IPS-NIHi7 (cell line): ENCODE results near the gene FAM13C.
A peak's percentile ranks its signal among the peaks of the same experiment; 100 is the strongest.
"Not testable (repeated sequence)": the region's sequence is repeated elsewhere in the genome, so short reads cannot be mapped to it uniquely, and the experiment has no call there.

Source experiments
- DNase-seq: peaks from one replicate; pipeline ENCODE4 v3.0.0; 2012; ENCODE audit warnings: mixed read lengths; ENCODE audit errors: extremely low spot score

FAM13C gene

DNA sequence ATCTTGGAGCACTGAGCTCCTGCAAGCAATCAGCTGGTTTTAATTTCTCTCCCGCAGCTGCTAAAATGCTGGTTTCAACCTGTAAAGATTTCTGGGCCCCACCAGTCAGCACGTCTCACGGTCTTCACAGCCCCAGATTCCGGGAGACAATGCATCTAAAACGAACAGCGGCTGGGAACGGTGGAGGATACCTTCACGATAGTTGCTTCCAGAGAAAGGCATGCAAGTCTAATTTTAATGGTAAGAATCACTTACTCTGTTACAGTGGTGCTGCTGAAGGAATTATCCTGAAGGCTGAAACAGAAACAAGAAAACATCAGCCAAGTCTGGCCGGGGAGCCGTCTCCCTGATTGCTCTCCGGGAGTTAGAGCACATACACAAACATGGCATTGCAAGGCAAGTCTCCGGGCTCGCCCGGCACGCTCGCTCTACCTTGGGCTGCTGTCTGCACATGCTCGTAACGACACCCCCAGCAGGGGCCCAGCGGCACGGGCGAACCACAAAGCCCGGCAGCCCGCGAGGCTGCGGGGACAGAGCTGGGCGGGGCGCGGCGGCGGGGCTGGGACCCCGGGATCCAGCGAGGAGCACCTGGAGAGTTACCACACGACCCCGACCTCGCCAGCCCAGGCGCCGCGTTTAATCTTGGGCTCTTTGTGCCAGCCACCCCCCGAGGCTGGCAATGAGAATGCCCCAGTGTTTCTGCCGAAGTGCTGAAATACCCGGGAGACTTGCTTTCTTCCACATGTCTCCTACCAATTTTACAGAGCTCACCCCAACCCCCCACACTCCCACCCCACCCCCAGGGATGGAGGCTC is at the start of gene FAM13C:
TSS of gene FAM13C (minus strand) at position 406 of the 815 bp plus-strand sequence. CDS start at position 317, 89 bp downstream.
- peak; percentile 65 for DNase-seq

- DNase-seq, result no peak
These were observed 42.9 kb upstream of the FAM13C start for GRCh38 chr10:59405235-59405634.

GRCh38 chr10:59400214-59400613 is 37.9 kb upstream of the FAM13C start:
- no peak for DNase-seq

DNA sequence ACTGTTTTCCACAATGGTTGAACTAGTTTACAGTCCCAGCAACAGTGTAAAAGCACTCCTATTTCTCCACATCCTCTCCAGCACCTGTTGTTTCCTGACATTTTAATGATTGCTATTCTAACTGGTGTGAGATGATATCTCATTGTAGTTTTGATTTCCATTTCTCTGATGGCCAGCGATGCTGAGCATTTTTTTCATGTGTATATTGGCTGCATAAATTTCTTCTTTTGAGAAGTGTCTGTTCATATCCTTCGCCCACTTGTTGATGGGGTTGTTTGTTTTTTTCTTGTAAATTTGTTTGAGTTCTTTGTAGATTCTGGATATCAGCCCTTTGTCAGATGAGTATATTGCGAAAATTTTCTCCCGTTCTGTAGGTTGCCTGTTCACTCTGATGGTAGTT is 37.0 kb upstream of the FAM13C start:
- not testable (repeated sequence) for DNase-seq

DNA sequence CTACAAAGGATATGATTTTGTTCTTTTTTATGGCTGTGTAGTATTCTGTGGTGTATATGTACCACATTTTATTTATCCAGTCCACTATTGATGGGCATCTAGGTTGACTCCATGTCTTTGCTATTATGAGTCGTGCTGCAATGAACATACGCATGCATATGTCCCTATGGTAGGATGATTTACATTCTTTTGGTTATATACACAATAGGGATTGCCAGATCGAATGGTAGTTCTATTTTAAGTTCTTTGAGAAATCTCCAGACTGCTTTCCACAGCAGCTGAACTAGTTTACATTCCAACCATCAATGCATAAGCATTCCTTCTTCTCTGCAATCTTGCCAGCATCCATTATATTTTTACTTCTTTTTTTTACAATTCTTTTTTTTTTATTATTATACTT is 35.6 kb upstream of the FAM13C start:
- no peak for DNase-seq

- no peak for DNase-seq
These were observed 33.6 kb upstream of the FAM13C start for GRCh38 chr10:59395984-59396383.

- no peak for DNase-seq
These were observed 31.0 kb upstream of the FAM13C start for GRCh38 chr10:59393349-59393748.

DNA sequence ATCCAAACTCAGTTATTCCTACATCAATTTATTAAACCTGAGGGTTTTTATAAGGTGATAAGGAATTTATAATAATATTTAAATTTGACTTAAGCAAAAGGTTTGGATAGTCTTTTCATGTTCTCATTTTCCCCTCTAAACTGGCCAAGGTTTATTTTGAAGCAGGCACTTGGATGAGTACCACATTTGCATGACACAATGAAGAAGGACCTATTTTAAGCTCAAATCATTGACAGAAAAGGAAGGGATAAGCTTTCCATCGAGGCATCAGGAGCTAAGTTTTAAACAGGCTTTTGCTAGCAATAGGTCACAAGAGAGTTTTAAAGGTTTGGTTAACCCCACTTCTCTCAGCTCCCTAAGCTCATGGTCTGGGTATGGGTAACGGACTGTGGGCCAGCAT is 28.7 kb upstream of the FAM13C start:
- no peak for DNase-seq

GRCh38 chr10:59388671-59388976 is 26.3 kb upstream of the FAM13C start:
- peak; percentile 13 for DNase-seq

GRCh38 chr10:59387951-59388670 is 25.8 kb upstream of the FAM13C start:
- no peak for DNase-seq

DNA sequence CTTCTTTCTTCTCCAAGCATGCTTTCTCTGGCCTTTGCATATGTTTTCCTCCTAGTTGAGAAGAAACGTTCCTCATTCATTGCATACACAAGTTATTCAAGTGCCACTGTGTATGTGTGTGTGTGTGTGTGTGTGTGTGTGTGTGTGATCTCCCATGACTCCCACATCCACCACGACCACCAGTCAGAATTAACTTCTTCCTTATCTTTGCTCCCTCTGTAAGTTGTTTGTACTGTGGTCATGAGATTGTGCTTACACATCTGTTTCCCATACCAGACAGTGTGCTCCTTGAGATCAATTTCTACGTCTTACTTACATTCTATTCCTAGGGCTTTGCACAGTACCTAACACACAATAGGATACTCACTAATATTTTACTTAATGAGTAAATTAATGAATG is 22.4 kb upstream of the FAM13C start:
- no peak for DNase-seq

GRCh38 chr10:59383908-59384307 is 21.6 kb upstream of the FAM13C start:
- no peak for DNase-seq

- DNase-seq, result no peak
These were observed 21.1 kb upstream of the FAM13C start for GRCh38 chr10:59383436-59383835.

- no peak for DNase-seq
These were observed 20.5 kb upstream of the FAM13C start for GRCh38 chr10:59382831-59383295.

DNA sequence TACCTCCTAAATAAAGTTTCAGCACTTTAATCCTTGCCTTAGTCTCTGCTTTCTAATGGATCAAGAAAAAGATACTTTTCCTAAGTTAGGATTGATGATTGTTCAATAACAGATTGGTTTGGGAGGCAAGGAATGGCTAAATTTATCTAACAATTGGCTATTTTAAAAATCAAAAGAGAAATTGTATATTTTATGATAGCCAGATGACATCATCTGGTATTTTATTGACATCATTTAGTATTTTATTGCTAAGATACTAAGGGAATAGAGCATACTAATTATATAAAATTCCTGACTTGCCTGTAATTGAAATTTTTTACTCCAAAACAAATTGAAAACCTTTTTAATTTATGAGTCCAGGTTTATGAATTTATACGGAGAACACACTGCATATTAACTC is 19.3 kb upstream of the FAM13C start:
- no peak for DNase-seq

GRCh38 chr10:59376846-59377245 is 14.5 kb upstream of the FAM13C start:
- DNase-seq, result no peak

DNA sequence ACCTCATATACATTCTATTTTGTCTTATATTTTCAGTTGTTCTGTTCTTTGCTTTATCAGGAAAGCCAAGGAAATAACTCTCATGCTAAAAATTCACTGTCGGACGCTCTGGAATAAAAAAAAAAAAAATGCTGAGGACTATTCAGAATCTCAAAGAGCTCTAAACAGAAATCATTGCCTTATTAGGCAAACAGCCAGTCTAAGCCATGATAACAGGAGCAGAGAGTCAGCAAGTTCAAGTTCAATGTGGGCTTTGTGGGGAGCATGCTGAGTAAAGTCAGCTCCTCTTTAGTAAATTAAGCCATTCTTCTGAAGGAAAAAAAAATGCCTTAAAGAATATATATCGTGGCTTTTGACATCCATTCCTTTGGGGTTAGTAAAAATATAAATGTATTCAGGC is 13.6 kb upstream of the FAM13C start:
- DNase-seq, result no peak

DNA sequence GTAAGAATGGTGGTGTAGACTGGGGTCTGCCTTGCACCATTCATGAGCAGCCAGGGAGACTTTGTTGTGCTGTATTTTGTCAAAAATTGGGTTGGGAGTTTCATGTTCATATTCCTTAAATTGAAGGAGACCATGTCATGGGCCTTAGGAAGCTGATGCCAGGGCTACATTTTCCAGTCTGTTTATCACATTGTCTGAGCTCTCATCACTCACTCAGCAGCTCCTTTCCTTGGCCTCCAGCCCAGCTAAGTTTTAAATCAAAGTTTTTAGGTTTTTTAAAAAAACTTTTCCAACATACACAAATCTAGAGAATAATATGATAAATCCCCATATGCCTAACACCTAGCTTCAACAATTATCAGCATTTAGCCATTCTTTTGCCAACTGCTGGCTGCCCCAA is 12.6 kb upstream of the FAM13C start:
- no peak for DNase-seq

GRCh38 chr10:59373071-59373470 is 10.7 kb upstream of the FAM13C start:
- DNase-seq, result no peak

GRCh38 chr10:59372543-59372942 is 10.2 kb upstream of the FAM13C start:
- DNase-seq, result no peak

- no peak for DNase-seq
These were observed 3.9 kb upstream of the FAM13C start for GRCh38 chr10:59366290-59366689.

DNA sequence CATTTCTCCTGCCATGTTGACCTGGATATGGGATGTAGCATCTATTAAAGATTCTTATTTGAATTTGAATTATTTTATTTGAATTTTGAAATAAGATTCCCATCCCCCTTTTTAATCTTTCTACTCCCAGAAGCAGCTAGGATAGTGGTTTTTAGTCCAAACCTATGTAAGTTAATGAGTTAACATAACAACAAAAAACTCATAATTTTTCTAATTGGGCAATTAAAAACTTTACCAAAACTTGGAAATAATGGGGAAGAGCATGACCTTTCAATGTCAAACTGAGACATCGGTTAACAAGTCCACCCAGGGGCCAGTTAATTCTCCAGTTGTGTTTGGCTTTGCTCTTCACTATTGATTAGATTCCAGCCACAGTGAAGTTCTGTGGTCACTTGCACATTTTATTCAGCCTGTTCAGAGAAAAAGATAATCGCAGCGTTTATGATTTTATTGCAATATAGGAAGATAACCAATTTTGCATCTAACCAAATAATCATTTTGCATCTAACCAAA is 1.2 kb upstream of the FAM13C start:
- no peak for DNase-seq

DNA sequence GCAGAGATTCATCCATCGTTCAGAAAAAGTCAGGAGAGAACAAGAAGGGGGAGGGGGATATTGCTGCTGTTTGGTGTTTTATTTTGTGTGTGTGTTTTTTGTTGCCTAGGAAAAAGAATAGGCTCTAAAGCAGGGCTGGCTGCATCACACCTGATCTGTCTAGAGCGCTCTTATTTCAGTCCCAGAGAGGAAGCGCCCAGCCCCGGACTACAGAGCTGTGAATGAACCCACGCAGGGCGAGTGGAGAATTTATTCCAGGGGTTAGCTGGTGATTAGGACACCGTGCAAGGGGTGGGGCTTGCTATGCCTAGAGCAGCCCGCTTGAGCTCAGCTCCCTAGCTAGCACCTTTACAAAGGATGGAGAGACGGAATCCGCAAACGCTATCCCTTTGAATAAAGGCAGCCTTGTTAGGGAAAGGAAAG is 621 bp upstream of the FAM13C start:
- peak; percentile 52 for DNase-seq
